ENCODE measurements around the gene OPRM1. TPM values are rescaled to one million over a fixed set of nuclear protein-coding genes. Genes with fewer than 3 reads are reported as not detected.

Gene OPRM1
- polyA plus RNA-seq, 4 donors, result 0.09 TPM; not detected in 2

DNA sequence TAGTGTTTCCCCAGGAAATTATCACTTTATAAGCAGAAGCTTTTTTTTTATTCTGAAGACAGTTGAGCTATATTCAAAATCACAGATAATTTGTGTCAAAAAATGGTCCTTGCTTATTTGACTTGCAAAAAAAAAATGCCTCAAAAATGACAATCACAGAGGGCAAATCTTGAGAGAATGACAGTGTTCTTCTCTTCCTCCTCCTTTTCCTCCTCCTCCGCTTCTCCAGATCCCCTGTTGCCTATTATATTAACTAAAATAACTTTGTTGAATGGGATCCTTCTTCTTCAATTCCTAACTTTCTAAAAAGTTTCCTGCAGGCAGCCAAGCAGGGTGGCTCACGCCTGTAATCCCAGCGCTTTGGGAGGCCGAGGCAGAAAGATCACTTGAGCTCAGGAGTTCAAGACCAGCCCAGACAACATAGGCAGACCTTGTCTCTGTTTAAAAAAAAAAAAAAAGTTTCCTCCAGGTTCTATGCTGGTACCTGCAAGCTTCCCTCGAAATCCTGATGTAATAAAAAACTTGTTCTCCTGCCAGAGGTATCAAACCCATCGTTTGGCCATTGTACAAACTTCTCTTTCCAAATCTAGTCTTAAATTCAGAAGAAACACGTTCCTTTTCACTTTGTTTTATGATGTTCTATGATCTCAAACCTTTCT, 189.0 kb downstream of the OPRM1 start:
- no peak overlapping the region for H3K4me3 ChIP-seq (ENCODE audit: low read depth in 1 of 3, low read length in 3 of 3)
- 76 to 91% (median 83%) methylated on average over 7 of the region's 7 CpGs for WGBS, 3 donors
- no peaks in the 10 kb centered on the region for H3K9me3 ChIP-seq (ENCODE audit: control insufficient read depth in 2 of 2, insufficient read depth in 1 of 2, low read depth in 1 of 2, low read length in 1 of 2)
- H3K27ac ChIP-seq (ENCODE audit: low read depth in 1 of 3, low read length in 2 of 3), result no peak overlapping the region
- peaks cover 0 to 4% (median 0%) of the 10 kb centered on the region in 3 donors for H3K4me1 ChIP-seq (ENCODE audit: control insufficient read depth in 3 of 3, insufficient read depth in 2 of 3, low read depth in 1 of 3, low read length in 2 of 3)
- FAIRE-seq (no peak), DNase-seq (no peak)
- H3K27me3 ChIP-seq (ENCODE audit: control insufficient read depth in 3 of 3, insufficient read depth in 3 of 3, low read length in 3 of 3), result no peaks in the 10 kb centered on the region
- H3K36me3 ChIP-seq (ENCODE audit: control insufficient read depth in 3 of 3, insufficient read depth in 2 of 3, low read depth in 1 of 3, low read length in 3 of 3), result no peaks in the 10 kb centered on the region

DNA sequence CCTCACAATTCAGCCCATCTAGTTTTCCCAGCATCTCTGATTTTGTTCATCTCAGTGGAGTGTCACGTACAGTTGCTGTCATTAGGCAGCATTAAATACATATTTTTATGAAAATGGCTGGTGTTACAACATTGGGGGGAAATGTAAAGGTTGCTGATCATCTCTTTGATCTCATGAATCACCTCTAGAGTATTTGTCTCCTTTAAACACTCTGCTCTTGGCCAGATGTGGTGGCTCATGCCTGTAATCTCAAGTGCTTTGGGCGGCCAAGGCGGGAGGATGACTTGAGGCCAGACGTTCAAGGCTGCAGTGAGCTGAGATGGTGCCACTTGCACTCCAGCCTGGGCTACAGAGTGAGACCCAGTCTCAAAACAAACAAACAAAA, 189.5 kb downstream of the OPRM1 start:
- Histone ChIP-seq H3K36me3 (ENCODE audit: control insufficient read depth in 3 of 3, insufficient read depth in 2 of 3, low read depth in 1 of 3, low read length in 3 of 3) (no peaks in the 10 kb centered on the region), H3K27me3 (ENCODE audit: control insufficient read depth in 3 of 3, insufficient read depth in 3 of 3, low read length in 3 of 3) (no peaks in the 10 kb centered on the region), H3K27ac (ENCODE audit: low read depth in 1 of 3, low read length in 2 of 3) (no peak overlapping the region), H3K4me1 (ENCODE audit: control insufficient read depth in 3 of 3, insufficient read depth in 2 of 3, low read depth in 1 of 3, low read length in 2 of 3) (peaks cover 0 to 4% (median 0%) of the 10 kb centered on the region in 3 donors), H3K9me3 (ENCODE audit: control insufficient read depth in 2 of 2, insufficient read depth in 1 of 2, low read depth in 1 of 2, low read length in 1 of 2) (no peaks in the 10 kb centered on the region), H3K4me3 (ENCODE audit: low read depth in 1 of 3, low read length in 3 of 3) (no peak overlapping the region)
- no peak for FAIRE-seq
- WGBS, 3 donors, result 81 to 86% (median 85%) methylated on average over 4 of the region's 4 CpGs
- DNase-seq, result no peak

DNA sequence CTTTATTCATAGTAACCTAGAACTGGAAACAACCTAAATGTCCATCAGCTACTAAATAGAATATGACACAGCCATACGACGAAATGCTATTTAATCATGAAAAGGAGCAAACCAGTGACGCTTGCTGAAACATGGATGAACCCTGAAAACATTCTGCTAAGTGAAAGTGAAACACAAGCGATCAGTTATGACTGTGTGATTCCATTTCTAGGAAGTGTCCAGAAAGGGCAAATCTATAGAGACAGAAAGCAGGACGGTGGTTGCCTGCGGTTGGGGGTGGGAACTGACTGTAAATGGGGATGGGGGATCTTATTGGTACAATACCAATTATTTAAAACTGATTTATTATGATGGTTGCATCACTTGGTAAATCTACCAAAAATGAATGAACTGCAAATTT, 190.7 kb downstream of the OPRM1 start:
- Histone ChIP-seq H3K4me1 (ENCODE audit: control insufficient read depth in 3 of 3, insufficient read depth in 2 of 3, low read depth in 1 of 3, low read length in 2 of 3) (peaks cover 0 to 4% (median 0%) of the 10 kb centered on the region in 3 donors), H3K4me3 (ENCODE audit: low read depth in 1 of 3, low read length in 3 of 3) (peak overlapping the region in 1 of 3 donors; percentile 3), H3K27ac (ENCODE audit: low read depth in 1 of 3, low read length in 2 of 3) (no peak overlapping the region), H3K9me3 (ENCODE audit: control insufficient read depth in 2 of 2, insufficient read depth in 1 of 2, low read depth in 1 of 2, low read length in 1 of 2) (no peaks in the 10 kb centered on the region), H3K36me3 (ENCODE audit: control insufficient read depth in 3 of 3, insufficient read depth in 2 of 3, low read depth in 1 of 3, low read length in 3 of 3) (no peaks in the 10 kb centered on the region), H3K27me3 (ENCODE audit: control insufficient read depth in 3 of 3, insufficient read depth in 3 of 3, low read length in 3 of 3) (no peaks in the 10 kb centered on the region)
- FAIRE-seq (no peak), DNase-seq (peak in 1 of 2 donors; percentile 57)
- 40 to 54% (median 49%) methylated on average over 6 of the region's 6 CpGs for WGBS, 3 donors

DNA sequence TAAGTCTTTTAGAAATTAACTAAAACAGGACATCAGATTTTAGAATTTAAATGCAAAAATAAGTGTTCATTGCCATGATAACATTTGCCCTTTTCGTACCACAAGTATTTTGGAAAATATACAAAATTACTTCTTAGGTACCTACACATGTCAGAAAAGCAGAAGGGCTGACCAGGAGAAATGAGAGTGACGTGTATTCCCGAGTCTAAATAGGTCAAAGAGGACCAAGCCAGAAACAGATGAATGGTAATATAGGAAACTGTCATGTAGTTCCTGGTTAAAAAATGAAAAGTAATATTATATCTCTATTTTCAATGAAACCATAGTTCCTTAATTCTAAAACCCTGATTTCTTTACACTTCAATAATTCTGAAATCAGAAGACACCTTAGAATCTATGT, 191.4 kb downstream of the OPRM1 start:
- H3K9me3 ChIP-seq (ENCODE audit: control insufficient read depth in 2 of 2, insufficient read depth in 1 of 2, low read depth in 1 of 2, low read length in 1 of 2), result no peaks in the 10 kb centered on the region
- no peaks in the 10 kb centered on the region for H3K36me3 ChIP-seq (ENCODE audit: control insufficient read depth in 3 of 3, insufficient read depth in 2 of 3, low read depth in 1 of 3, low read length in 3 of 3)
- peaks cover 0 to 4% (median 0%) of the 10 kb centered on the region in 3 donors for H3K4me1 ChIP-seq (ENCODE audit: control insufficient read depth in 3 of 3, insufficient read depth in 2 of 3, low read depth in 1 of 3, low read length in 2 of 3)
- no peak overlapping the region for H3K27ac ChIP-seq (ENCODE audit: low read depth in 1 of 3, low read length in 2 of 3)
- no peaks in the 10 kb centered on the region for H3K27me3 ChIP-seq (ENCODE audit: control insufficient read depth in 3 of 3, insufficient read depth in 3 of 3, low read length in 3 of 3)
- 71 to 81% (median 72%) methylated on average over 3 of the region's 3 CpGs for WGBS, 3 donors
- H3K4me3 ChIP-seq (ENCODE audit: low read depth in 1 of 3, low read length in 3 of 3), result no peak overlapping the region
- DNase-seq (no peak), FAIRE-seq (no peak)

DNA sequence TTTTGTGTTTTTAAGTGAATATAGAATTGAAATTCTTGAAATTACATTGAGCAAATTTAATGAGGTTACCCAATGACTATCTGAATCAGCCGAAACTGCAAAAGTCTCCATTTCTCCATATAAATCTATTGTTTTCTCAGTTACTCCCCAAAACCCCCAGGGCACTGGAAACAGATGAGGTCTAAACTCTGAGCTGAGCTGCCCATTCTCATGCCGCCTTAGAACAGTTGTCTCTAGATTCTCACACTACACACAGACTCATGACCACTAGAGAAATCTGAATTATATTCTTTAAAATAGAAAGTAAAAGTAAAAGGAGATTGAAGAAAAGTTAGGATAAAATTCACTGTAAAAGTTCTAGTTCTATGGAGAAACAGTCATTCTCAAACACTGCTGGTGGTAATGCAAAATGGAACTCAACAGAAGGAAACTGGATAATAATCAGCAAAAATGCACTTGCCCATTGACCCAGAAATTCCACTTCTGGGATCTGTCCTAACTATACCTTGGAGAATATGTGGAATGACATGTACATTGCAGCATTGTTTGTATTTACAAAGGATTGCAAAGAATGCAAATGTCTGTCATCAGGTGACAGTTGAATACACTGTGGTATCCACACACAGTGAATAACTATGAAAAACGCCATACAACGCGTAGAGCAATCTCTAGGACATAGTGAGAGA, 192.0 kb downstream of the OPRM1 start:
- H3K36me3 ChIP-seq (ENCODE audit: control insufficient read depth in 3 of 3, insufficient read depth in 2 of 3, low read depth in 1 of 3, low read length in 3 of 3), result no peaks in the 10 kb centered on the region
- FAIRE-seq (no peak), DNase-seq (no peak)
- H3K4me1 ChIP-seq (ENCODE audit: control insufficient read depth in 3 of 3, insufficient read depth in 2 of 3, low read depth in 1 of 3, low read length in 2 of 3), result peaks cover 0 to 4% (median 0%) of the 10 kb centered on the region in 3 donors
- H3K9me3 ChIP-seq (ENCODE audit: control insufficient read depth in 2 of 2, insufficient read depth in 1 of 2, low read depth in 1 of 2, low read length in 1 of 2), result no peaks in the 10 kb centered on the region
- no peak overlapping the region for H3K4me3 ChIP-seq (ENCODE audit: low read depth in 1 of 3, low read length in 3 of 3)
- no peaks in the 10 kb centered on the region for H3K27me3 ChIP-seq (ENCODE audit: control insufficient read depth in 3 of 3, insufficient read depth in 3 of 3, low read length in 3 of 3)
- H3K27ac ChIP-seq (ENCODE audit: low read depth in 1 of 3, low read length in 2 of 3), result no peak overlapping the region
- WGBS, 3 donors, result 84 to 92% (median 88%) methylated on average over 5 of the region's 5 CpGs

DNA sequence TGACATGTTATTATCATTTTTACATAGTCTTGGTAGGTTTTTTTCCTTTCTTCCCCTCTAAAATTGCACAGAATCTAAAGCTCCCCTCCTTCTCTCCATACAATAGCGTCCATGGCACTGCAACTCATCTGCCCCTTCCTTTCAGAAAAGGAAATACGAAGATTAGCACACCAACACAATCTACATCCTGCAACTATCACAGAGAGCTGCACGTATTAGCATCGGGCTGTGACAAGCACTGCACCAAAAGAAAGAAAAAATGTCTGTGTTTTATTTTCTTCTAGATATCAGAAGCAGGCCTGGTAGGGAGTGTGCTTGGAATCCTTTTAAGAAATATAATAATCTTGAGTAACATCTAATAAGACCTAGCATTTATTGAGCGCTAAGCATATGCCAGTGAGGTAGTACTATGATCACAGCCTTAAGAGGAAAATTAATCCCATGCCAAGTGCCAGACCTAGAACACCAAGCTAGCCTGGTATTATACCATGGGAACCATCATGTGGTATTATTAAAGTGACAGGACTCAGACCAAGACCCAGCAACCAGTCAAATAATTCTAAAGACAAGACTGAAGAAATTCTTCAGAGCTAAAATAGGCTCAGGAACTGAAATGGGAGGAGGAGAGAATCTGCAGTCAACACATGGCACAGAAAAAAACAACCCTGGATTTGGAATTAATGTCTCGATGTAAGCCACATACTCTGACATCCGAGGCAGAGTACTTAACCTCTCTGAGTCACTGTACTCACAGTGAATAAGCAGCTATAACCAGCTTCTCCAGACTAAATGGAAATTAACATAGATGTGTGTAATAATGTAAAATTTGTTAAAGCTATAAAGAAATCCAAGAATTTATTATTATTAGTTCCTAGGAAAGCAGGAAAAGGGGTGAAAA, 193.2 kb downstream of the OPRM1 start:
- H3K4me1 ChIP-seq (ENCODE audit: control insufficient read depth in 3 of 3, insufficient read depth in 2 of 3, low read depth in 1 of 3, low read length in 2 of 3), result peaks cover 0 to 4% (median 0%) of the 10 kb centered on the region in 3 donors
- no peaks in the 10 kb centered on the region for H3K9me3 ChIP-seq (ENCODE audit: control insufficient read depth in 2 of 2, insufficient read depth in 1 of 2, low read depth in 1 of 2, low read length in 1 of 2)
- H3K27me3 ChIP-seq (ENCODE audit: control insufficient read depth in 3 of 3, insufficient read depth in 3 of 3, low read length in 3 of 3), result no peaks in the 10 kb centered on the region
- H3K27ac ChIP-seq (ENCODE audit: low read depth in 1 of 3, low read length in 2 of 3), result peak overlapping the region in 1 of 3 donors; percentile 11
- H3K4me3 ChIP-seq (ENCODE audit: low read depth in 1 of 3, low read length in 3 of 3), result no peak overlapping the region
- 67 to 79% (median 75%) methylated on average over 7 of the region's 7 CpGs for WGBS, 3 donors
- no peak for FAIRE-seq
- no peaks in the 10 kb centered on the region for H3K36me3 ChIP-seq (ENCODE audit: control insufficient read depth in 3 of 3, insufficient read depth in 2 of 3, low read depth in 1 of 3, low read length in 3 of 3)
- no peak for DNase-seq

DNA sequence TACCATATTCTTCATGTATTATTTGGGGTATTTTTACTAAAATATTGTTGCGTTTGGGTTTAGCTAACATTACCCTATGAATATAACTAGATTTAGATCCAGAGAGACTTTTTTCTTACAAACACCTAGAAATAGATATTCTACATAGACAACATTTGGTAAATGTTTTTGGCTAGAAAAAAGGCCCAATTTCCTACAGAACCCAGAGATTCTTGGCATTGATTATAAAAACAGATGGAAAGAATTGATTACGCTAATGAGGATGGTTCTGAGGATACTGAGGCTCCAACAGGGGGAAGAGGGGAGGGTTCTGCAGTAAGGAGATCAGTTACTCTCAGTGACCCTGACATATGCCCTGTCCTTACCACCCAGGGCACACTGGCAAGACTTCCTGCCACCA, 194.3 kb downstream of the OPRM1 start:
- Histone ChIP-seq H3K27me3 (ENCODE audit: control insufficient read depth in 3 of 3, insufficient read depth in 3 of 3, low read length in 3 of 3) (no peaks in the 10 kb centered on the region), H3K4me1 (ENCODE audit: control insufficient read depth in 3 of 3, insufficient read depth in 2 of 3, low read depth in 1 of 3, low read length in 2 of 3) (peaks cover 0 to 4% (median 0%) of the 10 kb centered on the region in 3 donors), H3K36me3 (ENCODE audit: control insufficient read depth in 3 of 3, insufficient read depth in 2 of 3, low read depth in 1 of 3, low read length in 3 of 3) (no peaks in the 10 kb centered on the region), H3K9me3 (ENCODE audit: control insufficient read depth in 2 of 2, insufficient read depth in 1 of 2, low read depth in 1 of 2, low read length in 1 of 2) (no peaks in the 10 kb centered on the region), H3K4me3 (ENCODE audit: low read depth in 1 of 3, low read length in 3 of 3) (no peak overlapping the region), H3K27ac (ENCODE audit: low read depth in 1 of 3, low read length in 2 of 3) (no peak overlapping the region)
- DNase-seq (no peak), FAIRE-seq (no peak)
- 93 to 98% (median 94%) methylated on average over 2 of the region's 2 CpGs for WGBS, 3 donors

DNA sequence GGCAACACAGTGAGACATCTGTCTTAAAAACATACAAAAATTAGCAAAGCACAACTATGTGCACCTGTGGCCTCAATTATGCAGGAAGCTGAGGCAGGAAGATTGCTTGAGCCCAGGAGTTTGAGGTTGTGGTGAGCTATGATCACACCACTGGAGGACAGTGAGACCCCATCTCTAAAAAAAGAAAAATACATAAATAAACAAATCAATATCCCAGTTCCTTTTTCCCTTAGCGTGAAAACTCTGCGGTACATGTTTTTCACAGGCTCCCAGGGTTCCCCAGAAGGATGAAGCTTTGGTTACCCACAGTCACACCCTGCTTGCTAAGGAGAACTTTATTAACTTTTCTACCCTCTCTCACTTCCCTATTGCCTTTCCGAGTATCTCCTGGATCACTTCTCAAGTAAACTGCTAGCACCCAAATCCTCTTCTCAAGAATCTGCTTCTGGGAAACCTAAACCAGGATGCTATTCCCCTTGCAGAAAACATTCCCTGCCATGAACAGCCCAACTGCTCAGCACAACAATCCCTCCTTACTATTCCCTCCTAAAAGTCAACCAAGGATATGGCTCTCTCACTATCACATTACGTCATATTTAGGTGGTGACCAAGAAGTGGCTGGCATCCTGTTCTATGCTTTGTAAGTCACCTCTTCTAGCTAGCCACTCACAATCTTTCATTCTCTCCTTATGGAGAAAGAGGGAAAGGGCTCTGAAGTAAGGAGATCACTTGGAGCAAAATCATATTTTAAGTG, 195.2 kb downstream of the OPRM1 start:
- FAIRE-seq (no peak), DNase-seq (no peak)
- Histone ChIP-seq H3K27me3 (ENCODE audit: control insufficient read depth in 3 of 3, insufficient read depth in 3 of 3, low read length in 3 of 3) (no peaks in the 10 kb centered on the region), H3K27ac (ENCODE audit: low read depth in 1 of 3, low read length in 2 of 3) (no peak overlapping the region), H3K36me3 (ENCODE audit: control insufficient read depth in 3 of 3, insufficient read depth in 2 of 3, low read depth in 1 of 3, low read length in 3 of 3) (no peaks in the 10 kb centered on the region), H3K4me3 (ENCODE audit: low read depth in 1 of 3, low read length in 3 of 3) (no peak overlapping the region), H3K4me1 (ENCODE audit: control insufficient read depth in 3 of 3, insufficient read depth in 2 of 3, low read depth in 1 of 3, low read length in 2 of 3) (peaks cover 0 to 4% (median 0%) of the 10 kb centered on the region in 3 donors), H3K9me3 (ENCODE audit: control insufficient read depth in 2 of 2, insufficient read depth in 1 of 2, low read depth in 1 of 2, low read length in 1 of 2) (no peaks in the 10 kb centered on the region)
- 74 to 85% (median 75%) methylated on average over 4 of the region's 4 CpGs for WGBS, 3 donors
